ENCODE results near the gene LHFPL6.

LHFPL6 gene

GRCh38 chr13:39503048-39503447, 99.9 kb downstream of the LHFPL6 start:
- Histone ChIP-seq H3K36me3 (ENCODE audit: insufficient read depth, low read length) (no peaks in the 10 kb centered on the region), H3K9me3 (ENCODE audit: control insufficient read depth, insufficient read depth, low read length) (no peaks in the 10 kb centered on the region; the same call in 1 of the 2 replicates), H3K4me1 (ENCODE audit: insufficient read depth, low read length) (peaks cover 28% of the 10 kb centered on the region), H3K9ac (ENCODE audit: low read depth, low read length) (no peak overlapping the region)

DNA sequence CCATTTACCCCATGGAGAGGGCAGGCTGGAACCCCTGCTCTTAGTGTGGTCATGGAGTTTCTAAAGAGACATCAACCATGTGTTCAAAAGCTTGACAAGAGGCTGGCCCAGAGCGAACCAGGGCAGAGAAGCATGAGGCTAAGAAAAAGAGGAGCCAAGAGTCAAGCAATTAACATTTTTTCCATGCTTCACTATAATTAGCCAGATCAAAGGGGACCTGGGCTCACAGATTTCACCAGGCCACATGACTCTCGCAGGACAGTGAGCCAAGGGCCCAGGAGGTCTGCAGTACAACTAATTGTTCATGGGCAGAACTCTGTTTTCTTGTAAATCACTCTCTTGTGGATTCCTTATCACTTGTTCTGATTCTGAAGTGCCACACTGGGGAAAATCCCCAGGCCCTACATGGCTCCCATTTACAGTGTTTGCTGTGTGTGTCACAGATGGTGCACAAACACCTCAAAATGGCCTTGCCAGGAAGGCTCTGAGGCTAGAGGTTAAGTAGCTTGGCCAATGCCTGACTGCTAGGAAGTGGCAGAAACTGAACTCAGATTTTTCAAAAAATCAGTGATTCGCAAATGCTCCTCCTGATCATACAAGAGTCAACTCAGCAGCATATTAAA, 101.2 kb downstream of the LHFPL6 start:
- Histone ChIP-seq H3K9ac (ENCODE audit: low read depth, low read length) (no peak overlapping the region), H3K36me3 (ENCODE audit: insufficient read depth, low read length) (no peaks in the 10 kb centered on the region), H3K9me3 (ENCODE audit: control insufficient read depth, insufficient read depth, low read length) (no peaks in the 10 kb centered on the region; the same call in 1 of the 2 replicates), H3K4me1 (ENCODE audit: insufficient read depth, low read length) (peaks cover 35% of the 10 kb centered on the region)

DNA sequence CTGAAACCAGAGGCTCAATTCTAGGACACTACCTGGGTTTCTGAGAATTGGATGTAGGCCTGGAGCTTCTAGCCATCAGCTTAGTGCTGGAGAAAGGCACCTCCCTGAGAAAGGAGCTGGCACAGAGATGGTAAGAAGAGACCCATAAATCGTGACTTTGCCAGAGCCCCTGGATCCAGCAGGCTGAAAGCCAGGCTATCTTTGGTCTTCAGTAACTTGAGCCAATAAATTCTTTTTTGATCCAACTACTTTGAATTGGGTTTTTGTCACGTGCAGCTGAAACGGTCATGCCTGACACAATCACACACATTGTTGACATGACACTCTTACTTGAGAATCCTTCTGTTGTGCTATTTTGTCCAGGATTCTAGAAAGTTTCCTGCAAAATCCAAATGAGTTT, 103.4 kb downstream of the LHFPL6 start:
- H3K36me3 ChIP-seq (ENCODE audit: insufficient read depth, low read length), result no peaks in the 10 kb centered on the region
- H3K9me3 ChIP-seq (ENCODE audit: control insufficient read depth, insufficient read depth, low read length), result no peaks in the 10 kb centered on the region
- H3K9ac ChIP-seq (ENCODE audit: low read depth, low read length), result no peak overlapping the region
- peaks cover 53% of the 10 kb centered on the region for H3K4me1 ChIP-seq (ENCODE audit: insufficient read depth, low read length)

DNA sequence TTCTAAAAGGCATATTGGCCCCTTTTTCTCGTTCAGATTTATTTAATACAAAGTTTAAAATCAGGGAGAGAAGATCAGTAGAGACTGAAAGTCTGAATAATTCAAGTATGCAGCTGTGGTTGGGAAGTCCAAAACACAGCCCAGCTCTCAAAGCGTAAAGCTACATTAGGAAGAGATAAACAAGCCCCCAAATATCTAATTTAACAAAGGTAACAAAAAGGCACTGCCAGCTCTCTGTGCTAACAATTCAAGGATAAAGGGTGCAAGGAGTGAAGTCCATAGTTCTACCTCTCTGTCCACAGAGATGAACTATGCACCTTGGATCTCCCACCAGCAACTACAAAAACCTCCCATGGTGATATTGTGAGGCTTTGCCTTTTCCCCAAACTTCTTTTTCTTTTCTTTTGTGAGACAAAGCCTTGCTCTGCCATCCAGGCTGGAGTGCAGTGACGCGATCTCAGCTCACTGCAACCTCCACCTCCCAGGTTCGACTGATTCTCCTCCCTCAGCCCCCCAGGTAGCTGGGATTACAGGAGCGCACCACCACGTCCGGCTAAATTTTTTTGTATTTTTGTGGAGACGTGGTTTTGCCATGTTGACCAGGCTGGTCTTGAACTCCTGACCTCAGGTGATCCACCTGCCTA, 104.4 kb downstream of the LHFPL6 start:
- Histone ChIP-seq H3K36me3 (ENCODE audit: insufficient read depth, low read length) (no peaks in the 10 kb centered on the region), H3K9ac (ENCODE audit: low read depth, low read length) (no peak overlapping the region), H3K4me1 (ENCODE audit: insufficient read depth, low read length) (peaks cover 62% of the 10 kb centered on the region), H3K9me3 (ENCODE audit: control insufficient read depth, insufficient read depth, low read length) (no peaks in the 10 kb centered on the region)

DNA sequence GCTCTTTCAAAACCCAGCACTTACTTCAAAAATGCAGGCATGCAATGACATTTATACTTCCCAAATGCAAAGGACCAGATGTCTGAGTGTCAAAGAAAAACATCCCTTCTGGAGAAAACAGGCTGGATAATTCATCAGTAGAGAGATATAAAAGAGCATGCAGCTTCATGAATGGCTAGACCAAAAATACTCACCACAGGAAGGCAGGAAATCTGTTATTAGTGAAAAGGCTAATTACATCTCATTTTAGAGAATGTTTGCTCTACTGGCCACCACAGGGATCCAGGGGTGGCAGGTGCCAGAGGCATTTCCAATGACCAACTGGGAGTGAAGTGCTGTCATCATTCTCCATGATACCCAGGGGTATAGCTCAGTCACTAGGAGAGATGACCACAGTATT, 106.5 kb downstream of the LHFPL6 start:
- Histone ChIP-seq H3K4me1 (ENCODE audit: insufficient read depth, low read length) (peaks cover 57% of the 10 kb centered on the region), H3K36me3 (ENCODE audit: insufficient read depth, low read length) (no peaks in the 10 kb centered on the region)

GRCh38 chr13:39494633-39495032, 108.4 kb downstream of the LHFPL6 start:
- Histone ChIP-seq H3K9ac (ENCODE audit: low read depth, low read length) (no peak overlapping the region), H3K36me3 (ENCODE audit: insufficient read depth, low read length) (no peaks in the 10 kb centered on the region), H3K4me1 (ENCODE audit: insufficient read depth, low read length) (peaks cover 68% of the 10 kb centered on the region), H3K9me3 (ENCODE audit: control insufficient read depth, insufficient read depth, low read length) (no peaks in the 10 kb centered on the region)

More for the DNA sequence above, 106.5 kb downstream of the LHFPL6 start:
- Histone ChIP-seq H3K9me3 (ENCODE audit: control insufficient read depth, insufficient read depth, low read length) (no peaks in the 10 kb centered on the region), H3K9ac (ENCODE audit: low read depth, low read length) (no peak overlapping the region)

DNA sequence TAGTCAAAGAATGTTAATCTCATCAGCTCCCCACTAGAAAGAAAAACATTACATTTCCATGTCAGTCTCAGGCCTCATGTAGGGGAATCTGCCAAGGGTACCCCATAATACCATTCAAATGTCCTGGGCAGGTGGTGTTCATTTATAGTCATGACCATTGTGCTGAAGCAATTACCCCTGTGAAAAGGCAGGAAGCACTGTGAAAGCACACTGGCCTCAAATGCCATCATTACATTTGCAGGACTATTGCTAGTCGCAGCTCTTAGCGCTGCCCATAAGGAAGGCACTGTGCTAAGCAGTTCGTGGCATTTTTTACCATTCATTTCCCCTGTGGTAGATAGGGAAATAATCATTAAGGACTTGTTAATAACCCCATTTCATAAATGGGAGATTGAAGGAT, 109.0 kb downstream of the LHFPL6 start:
- peaks cover 71% of the 10 kb centered on the region for H3K4me1 ChIP-seq (ENCODE audit: insufficient read depth, low read length)
- H3K9ac ChIP-seq (ENCODE audit: low read depth, low read length), result no peak overlapping the region
- H3K36me3 ChIP-seq (ENCODE audit: insufficient read depth, low read length), result no peaks in the 10 kb centered on the region
- no peaks in the 10 kb centered on the region for H3K9me3 ChIP-seq (ENCODE audit: control insufficient read depth, insufficient read depth, low read length)

GRCh38 chr13:39490136-39490535, 112.9 kb downstream of the LHFPL6 start:
- Histone ChIP-seq H3K4me1 (ENCODE audit: insufficient read depth, low read length) (peaks cover 65% of the 10 kb centered on the region), H3K9ac (ENCODE audit: low read depth, low read length) (peak overlapping the region; percentile 16; the same call in 1 of the 2 replicates), H3K36me3 (ENCODE audit: insufficient read depth, low read length) (no peaks in the 10 kb centered on the region), H3K9me3 (ENCODE audit: control insufficient read depth, insufficient read depth, low read length) (no peaks in the 10 kb centered on the region)

GRCh38 chr13:39486758-39487157, 116.2 kb downstream of the LHFPL6 start:
- no peak overlapping the region for H3K9ac ChIP-seq (ENCODE audit: low read depth, low read length)
- H3K4me1 ChIP-seq (ENCODE audit: insufficient read depth, low read length), result peaks cover 68% of the 10 kb centered on the region
- no peaks in the 10 kb centered on the region for H3K36me3 ChIP-seq (ENCODE audit: insufficient read depth, low read length)
- no peaks in the 10 kb centered on the region for H3K9me3 ChIP-seq (ENCODE audit: control insufficient read depth, insufficient read depth, low read length)

DNA sequence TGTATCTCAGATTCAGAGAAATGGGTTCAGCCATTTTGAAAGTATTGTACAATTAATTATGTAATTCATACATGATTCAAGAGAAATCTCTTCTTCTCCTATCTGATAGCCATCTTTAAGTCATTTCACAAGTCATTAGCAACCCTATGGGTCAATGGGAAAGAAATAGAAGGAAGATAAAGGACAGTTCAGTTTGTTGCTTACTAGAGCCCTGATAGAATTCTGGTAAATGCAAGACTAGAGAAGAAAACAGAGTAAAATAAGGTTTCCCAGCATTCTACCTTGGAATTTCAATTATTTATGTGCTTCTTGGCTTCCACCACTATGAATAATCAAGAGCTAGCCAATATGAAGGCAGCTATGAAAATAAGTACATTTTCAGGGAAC, 117.7 kb downstream of the LHFPL6 start:
- no peaks in the 10 kb centered on the region for H3K36me3 ChIP-seq (ENCODE audit: insufficient read depth, low read length)
- H3K9me3 ChIP-seq (ENCODE audit: control insufficient read depth, insufficient read depth, low read length), result no peaks in the 10 kb centered on the region
- no peak overlapping the region for H3K9ac ChIP-seq (ENCODE audit: low read depth, low read length)
- peaks cover 59% of the 10 kb centered on the region for H3K4me1 ChIP-seq (ENCODE audit: insufficient read depth, low read length)

DNA sequence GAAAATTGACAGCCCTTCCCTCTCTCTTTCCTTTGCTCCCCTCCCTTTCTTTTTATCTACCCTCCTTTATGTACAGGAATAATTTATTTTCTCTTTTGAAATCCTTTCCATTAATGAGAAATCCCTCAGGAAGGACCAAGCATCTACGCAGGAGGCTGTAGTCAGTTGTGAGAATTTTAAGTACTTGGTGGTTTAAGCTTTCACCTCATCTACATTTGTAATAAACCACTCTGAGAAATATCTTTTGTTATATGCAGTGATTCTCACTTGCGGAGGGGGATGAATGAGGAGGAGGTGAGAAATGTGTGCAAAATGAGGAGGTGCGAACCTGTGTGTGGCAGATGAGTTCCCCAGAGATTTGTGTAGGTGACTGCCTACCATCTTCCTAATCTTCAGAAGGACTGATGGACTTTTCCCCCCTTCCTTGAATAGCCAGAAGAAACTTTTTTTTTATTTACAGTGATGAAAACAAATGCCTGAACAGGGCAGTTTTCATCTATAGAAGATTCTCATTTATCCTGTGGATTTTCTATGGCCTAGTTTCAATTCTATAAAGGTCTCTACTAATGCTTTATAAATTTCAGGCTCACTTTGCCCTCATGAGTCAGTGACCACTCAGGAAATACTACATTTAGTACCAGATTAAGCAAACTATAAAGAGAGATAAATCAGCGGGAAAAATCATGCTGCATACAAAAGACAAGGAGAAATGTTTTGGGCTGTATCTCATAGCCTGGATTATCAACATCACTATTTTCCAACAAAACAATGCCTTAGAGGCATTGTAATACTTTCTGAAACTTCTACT, 118.3 kb downstream of the LHFPL6 start:
- Histone ChIP-seq H3K9me3 (ENCODE audit: control insufficient read depth, insufficient read depth, low read length) (no peaks in the 10 kb centered on the region), H3K36me3 (ENCODE audit: insufficient read depth, low read length) (no peaks in the 10 kb centered on the region), H3K4me1 (ENCODE audit: insufficient read depth, low read length) (peaks cover 58% of the 10 kb centered on the region), H3K9ac (ENCODE audit: low read depth, low read length) (no peak overlapping the region)

- Histone ChIP-seq H3K4me1 (ENCODE audit: insufficient read depth, low read length) (peaks cover 53% of the 10 kb centered on the region), H3K36me3 (ENCODE audit: insufficient read depth, low read length) (no peaks in the 10 kb centered on the region), H3K9ac (ENCODE audit: low read depth, low read length) (no peak overlapping the region), H3K9me3 (ENCODE audit: control insufficient read depth, insufficient read depth, low read length) (no peaks in the 10 kb centered on the region)
These were observed 119.7 kb downstream of the LHFPL6 start for GRCh38 chr13:39483326-39483725.

GRCh38 chr13:39481491-39481890, 121.5 kb downstream of the LHFPL6 start:
- no peaks in the 10 kb centered on the region for H3K9me3 ChIP-seq (ENCODE audit: control insufficient read depth, insufficient read depth, low read length)
- H3K4me1 ChIP-seq (ENCODE audit: insufficient read depth, low read length), result peaks cover 49% of the 10 kb centered on the region
- no peaks in the 10 kb centered on the region for H3K36me3 ChIP-seq (ENCODE audit: insufficient read depth, low read length)
- H3K9ac ChIP-seq (ENCODE audit: low read depth, low read length), result no peak overlapping the region

GRCh38 chr13:39474600-39474999, 128.4 kb downstream of the LHFPL6 start:
- no peak overlapping the region for H3K9ac ChIP-seq (ENCODE audit: low read depth, low read length)
- no peaks in the 10 kb centered on the region for H3K36me3 ChIP-seq (ENCODE audit: insufficient read depth, low read length)
- 0 out of 2 replicates have a peak, but pooled peaks cover 4% of the 10 kb centered on the region for H3K4me1 ChIP-seq (ENCODE audit: insufficient read depth, low read length)
- no peaks in the 10 kb centered on the region; the same call in 1 of the 2 replicates for H3K9me3 ChIP-seq (ENCODE audit: control insufficient read depth, insufficient read depth, low read length)

DNA sequence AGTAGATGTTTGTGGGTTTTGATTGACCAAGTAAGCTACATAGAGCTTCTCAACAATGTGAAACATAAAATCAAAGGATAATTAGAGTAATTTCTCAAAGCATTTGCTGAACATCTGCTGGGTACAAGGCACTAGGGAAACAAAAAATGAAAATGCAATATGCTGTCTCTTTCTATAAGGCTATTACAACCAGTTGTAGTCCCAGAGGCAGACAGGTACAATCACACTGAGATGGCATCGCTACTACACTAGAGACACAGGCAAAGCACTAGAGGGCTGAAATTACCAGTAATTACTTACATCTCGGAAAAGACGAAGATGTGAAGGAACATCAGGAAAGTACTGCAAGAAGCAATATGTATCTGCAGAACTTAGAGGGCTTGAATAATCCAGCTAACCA, 133.3 kb downstream of the LHFPL6 start:
- no peaks in the 10 kb centered on the region for H3K4me1 ChIP-seq (ENCODE audit: insufficient read depth, low read length)
- H3K9ac ChIP-seq (ENCODE audit: low read depth, low read length), result no peak overlapping the region
- no peaks in the 10 kb centered on the region for H3K36me3 ChIP-seq (ENCODE audit: insufficient read depth, low read length)
- no peaks in the 10 kb centered on the region; the same call in 1 of the 2 replicates for H3K9me3 ChIP-seq (ENCODE audit: control insufficient read depth, insufficient read depth, low read length)
